ENCODE data around the gene ANKRD33B. TPM values are rescaled to one million over a fixed set of nuclear protein-coding genes. Genes with fewer than 3 reads are reported as not detected.

Gene ANKRD33B
- total and polyA plus RNA-seq, 2 of the 8 experiments (the other 6 are each of a cell fraction or from before 2014, with no cell fraction given) = 6.9 to 20.6 TPM

GRCh38 chr5:10635867-10636350, 72.0 kb downstream of the ANKRD33B start (continued):
- TF ChIP-seq E2F6 (IDR thresholded peaks at IDR 0.05) (no peak), CBX5 (IDR thresholded peaks at IDR 0.05; ENCODE audit: low read depth, low read length) (no peak), GTF2F1 (IDR thresholded peaks at IDR 0.05; ENCODE audit: borderline replicate concordance, low read depth, low read length) (no peak), JUND (IDR thresholded peaks at IDR 0.05; ENCODE audit: low read length) (no peak), TBP (IDR thresholded peaks at IDR 0.05; ENCODE audit: low read depth, low read length) (no peak), EGR1 (IDR thresholded peaks at IDR 0.05; ENCODE audit: borderline replicate concordance, low read depth, low read length) (no peak), BRCA1 (IDR thresholded peaks at IDR 0.05; ENCODE audit: low read depth, low read length) (no peak)
